Body of pancreas (tissue), 4 donors: Measurements from ENCODE around the gene KPRP.

ENCODE experiments used
- POLR2A ChIP-seq, 3 donors: fragments of 450-650 bp; IDR thresholded peaks; one replicate each; pipeline ENCODE4 v1.6.1; 2016; ENCODE audit warnings: antibody characterized with exemption in 3 of 3, mild to moderate bottlenecking in 2 of 3
- TF ChIP-seq, protein P1 (sequence below), 7 experiments: fragments of 450-650 bp in 4 of 7; fragments of 200-600 bp in 3 of 7; sonication (generic) in 3 of 7; IDR thresholded peaks; one replicate each; pipeline ENCODE4 v1.5.1; 2016 to 2019; ENCODE audit warnings: antibody characterized with exemption in 7 of 7

DNA sequence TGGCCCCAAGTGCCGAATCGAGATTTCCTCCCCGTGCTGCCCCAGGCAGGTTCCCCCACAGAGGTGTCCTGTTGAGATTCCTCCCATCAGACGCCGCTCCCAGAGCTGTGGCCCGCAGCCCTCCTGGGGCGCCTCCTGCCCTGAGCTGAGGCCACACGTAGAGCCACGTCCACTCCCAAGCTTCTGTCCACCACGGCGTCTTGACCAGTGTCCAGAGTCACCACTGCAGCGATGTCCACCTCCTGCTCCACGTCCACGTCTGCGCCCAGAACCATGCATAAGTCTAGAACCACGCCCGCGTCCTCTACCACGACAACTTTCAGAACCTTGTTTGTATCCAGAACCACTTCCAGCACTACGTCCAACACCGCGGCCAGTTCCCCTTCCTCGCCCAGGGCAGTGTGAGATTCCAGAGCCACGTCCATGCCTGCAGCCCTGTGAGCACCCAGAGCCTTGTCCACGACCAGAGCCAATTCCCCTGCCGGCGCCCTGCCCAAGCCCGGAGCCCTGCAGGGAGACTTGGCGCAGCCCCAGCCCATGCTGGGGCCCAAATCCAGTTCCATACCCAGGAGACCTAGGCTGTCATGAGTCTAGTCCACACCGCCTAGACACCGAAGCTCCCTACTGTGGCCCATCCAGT lies 2.8 kb downstream of the KPRP start:
- TF ChIP-seq, protein P1, sequence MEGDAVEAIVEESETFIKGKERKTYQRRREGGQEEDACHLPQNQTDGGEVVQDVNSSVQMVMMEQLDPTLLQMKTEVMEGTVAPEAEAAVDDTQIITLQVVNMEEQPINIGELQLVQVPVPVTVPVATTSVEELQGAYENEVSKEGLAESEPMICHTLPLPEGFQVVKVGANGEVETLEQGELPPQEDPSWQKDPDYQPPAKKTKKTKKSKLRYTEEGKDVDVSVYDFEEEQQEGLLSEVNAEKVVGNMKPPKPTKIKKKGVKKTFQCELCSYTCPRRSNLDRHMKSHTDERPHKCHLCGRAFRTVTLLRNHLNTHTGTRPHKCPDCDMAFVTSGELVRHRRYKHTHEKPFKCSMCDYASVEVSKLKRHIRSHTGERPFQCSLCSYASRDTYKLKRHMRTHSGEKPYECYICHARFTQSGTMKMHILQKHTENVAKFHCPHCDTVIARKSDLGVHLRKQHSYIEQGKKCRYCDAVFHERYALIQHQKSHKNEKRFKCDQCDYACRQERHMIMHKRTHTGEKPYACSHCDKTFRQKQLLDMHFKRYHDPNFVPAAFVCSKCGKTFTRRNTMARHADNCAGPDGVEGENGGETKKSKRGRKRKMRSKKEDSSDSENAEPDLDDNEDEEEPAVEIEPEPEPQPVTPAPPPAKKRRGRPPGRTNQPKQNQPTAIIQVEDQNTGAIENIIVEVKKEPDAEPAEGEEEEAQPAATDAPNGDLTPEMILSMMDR (IDR thresholded peaks at IDR 0.05): no peak
- no peak for TF ChIP-seq POLR2A (IDR thresholded peaks at IDR 0.05)
